Esophagus mucosa (tissue), 1 donor: ENCODE results near the gene C9orf152. TPM values are rescaled to one million over a fixed set of nuclear protein-coding genes. Genes with fewer than 3 reads are reported as not detected.
"Not testable (repeated sequence)": the region's sequence is repeated elsewhere in the genome, so short reads cannot be mapped to it uniquely, and the experiment has no call there.

ENCODE experiments used
- ATAC-seq: fragments of 200-7000 bp; cut with Tn5 transposase; one replicate; pipeline ENCODE4 v1.9.1; 2020
- total RNA-seq: library from RNA; stranded (reverse); gene quantifications from one replicate; pipeline ENCODE4 v1.2.4, GENCODE V29; 2023
- donor health status: DM: yes; HTN: yes; CAD: no.

The C9orf152 gene
- total RNA-seq, 1 donor from 2014 or later, result 0.60 TPM

DNA sequence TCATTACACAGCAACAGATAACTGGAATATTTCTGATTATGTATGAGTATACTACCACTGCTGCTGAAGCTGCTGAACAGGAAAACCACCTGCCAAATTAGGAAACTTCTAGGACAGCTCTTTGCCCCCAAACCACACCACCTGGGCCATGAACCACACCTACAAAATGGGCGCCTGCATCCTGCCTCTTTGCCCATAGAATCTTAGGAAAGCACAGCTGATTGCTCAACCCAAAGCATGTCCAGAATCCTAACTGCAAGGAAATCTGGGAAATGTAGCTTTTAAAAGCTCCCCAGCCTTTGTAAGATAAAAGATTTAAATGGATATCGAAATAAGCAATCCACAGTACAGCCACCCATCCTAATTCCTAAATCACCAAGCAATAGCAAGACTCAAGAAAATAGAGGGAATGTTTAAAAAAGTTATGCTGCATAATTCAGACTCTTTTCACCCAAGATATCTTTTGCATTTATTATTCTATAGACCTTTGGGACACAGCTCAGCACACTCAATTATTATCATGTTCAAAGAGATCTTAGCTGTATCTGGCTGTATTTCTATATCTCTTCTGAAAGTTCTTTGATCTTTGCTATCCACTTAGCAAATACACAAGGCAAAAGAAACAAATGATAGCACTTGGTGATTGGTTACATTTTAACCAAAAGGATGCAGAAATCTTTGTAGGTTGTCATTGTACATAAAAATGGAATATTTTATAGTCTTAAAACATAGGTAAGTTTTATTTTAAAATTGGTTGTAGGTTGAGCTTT is 6.8 kb upstream of the C9orf152 start:
- no peak for ATAC-seq

- ATAC-seq, result no peak
These were observed 6.1 kb upstream of the C9orf152 start for GRCh38 chr9:110214090-110214489.

DNA sequence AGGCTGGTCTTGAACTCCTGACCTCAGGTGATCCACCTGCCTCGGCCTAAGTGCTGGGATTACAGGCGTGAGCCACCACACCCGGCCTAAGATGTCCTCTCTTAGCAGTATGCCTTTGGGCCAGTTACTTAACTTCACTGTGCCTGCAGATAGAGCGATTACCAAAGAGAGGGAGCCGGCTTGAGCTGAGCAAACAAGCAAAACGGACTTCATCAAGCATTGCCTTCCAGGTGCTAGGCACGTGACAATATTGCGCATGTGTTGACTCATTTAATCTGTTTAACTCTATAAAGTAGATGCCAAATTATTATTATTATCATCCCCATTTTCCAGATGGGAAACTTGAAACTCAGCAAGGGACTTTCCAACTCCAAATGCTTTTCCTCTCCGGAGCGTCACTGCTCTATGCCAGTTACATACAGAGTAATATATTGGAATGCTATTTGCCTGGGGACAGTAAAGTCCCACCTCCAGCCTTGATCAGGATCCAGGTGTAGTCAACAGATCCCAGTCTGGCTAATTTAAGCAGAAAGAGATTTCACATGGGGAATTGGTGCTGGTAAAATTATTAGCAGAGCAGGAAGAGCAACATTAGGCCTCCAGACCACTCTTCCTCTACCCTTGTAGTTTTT is 5.6 kb upstream of the C9orf152 start:
- ATAC-seq, result peak; percentile 55

- ATAC-seq, result peak; percentile 53
These were observed 803 bp downstream of the C9orf152 start for GRCh38 chr9:110207071-110207641.

DNA sequence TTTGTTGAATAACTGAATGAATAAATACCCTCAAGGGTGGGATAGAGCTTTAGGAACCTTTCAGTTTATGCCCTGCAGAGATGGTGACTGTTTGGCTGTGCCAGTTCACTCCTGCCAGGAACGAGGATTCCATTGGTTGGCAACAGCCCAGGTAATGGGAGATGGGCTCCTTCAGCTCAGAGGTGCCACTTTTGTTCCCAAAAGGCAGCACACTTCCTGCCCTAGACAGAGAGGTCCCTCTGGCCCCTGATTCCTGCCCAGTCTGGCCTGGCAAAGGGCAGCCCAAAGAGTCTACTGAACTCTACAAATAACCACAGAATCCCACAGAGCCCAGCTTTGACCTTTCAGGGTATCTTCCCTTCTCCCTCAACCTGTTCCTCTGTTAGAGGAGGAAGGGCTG is 1.6 kb downstream of the C9orf152 start:
- ATAC-seq, result no peak

DNA sequence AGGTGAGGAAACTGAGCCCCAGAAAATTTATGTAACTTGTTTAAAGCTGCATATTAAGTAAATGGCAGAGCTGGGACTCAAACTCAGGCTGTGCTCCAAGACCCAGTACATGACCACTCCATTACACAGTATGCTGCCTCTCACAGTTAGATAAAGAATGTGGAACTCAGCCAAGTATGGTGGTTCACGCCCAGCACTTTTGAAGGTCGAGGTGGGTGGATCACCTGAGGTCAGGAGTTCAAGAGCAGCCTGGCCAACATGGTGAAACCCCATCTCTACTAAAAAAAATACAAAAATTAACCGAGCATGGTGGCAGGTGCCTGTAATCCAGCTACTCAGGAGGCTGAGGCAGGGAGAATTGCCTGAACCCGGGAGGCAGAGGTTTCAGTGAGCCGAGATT is 2.3 kb downstream of the C9orf152 start:
- ATAC-seq, result not testable (repeated sequence)

GRCh38 chr9:110202232-110202631 is 5.7 kb downstream of the C9orf152 start:
- ATAC-seq, result no peak

GRCh38 chr9:110199643-110200042 is 8.3 kb downstream of the C9orf152 start:
- ATAC-seq, result no peak

DNA sequence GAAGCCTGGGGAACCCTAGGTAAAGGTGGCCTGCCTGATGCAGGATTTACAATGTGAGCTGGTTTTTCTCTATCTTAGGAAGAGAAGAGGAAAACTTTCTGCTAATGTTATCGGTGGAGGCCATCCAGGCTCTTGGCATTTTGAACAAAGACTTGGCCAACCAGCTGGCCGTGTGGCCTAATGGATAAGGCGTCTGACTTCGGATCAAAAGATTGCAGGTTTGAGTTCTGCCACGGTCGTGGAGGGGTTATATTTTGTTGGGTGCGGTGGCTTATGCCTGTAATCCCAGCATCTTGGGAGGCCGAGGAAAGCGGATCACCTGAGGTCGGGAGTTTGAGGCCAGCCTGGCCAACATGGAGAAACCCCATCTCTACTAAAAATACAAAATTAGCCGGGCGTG is 9.6 kb downstream of the C9orf152 start:
- no peak for ATAC-seq

DNA sequence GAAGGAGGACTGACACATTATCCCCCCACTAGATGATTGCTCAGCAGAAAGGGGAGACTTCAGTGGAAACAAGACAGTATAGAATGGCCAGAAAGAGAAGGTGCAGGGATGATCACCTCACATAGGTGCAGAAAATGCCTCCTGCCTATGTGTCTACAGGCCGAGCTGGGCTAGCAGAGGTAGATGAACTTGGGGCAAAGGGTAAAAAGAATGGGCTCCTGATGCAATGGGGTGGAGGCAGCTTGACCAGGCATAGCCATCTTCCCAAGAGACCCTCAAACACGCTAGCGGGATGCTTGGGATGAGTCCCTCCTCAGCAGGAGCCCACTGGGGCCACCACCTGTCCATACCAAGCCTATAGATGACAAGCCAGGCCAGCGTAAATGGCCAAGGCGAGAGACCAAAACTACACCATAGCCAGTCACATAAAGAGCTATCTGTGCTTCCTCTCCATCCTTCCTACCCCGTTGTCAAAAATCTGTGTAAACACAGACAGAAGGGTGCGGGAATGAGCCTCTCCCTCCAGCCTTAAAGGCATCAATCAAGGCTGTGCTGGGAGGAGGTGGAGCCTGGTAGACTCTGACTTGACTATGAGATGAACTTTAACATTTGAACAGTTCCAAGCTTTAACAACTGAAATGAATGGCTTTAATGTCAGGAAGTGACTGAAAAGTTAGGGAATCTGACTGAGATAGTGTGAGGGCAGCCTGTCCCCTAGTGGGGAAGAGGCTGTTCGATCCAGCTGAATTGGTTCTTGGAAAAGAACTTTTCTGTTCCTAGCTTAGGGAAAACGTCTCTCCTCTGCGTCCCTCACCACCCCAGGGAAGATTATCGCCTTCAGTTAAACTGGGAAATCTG is 10.4 kb downstream of the C9orf152 start:
- no peak for ATAC-seq

GRCh38 chr9:110196084-110196499 is 11.9 kb downstream of the C9orf152 start:
- ATAC-seq, result not testable (repeated sequence)

GRCh38 chr9:110192531-110193261 is 15.3 kb downstream of the C9orf152 start:
- ATAC-seq, result no peak

GRCh38 chr9:110191615-110192014 is 16.3 kb downstream of the C9orf152 start:
- no peak for ATAC-seq

- no peak for ATAC-seq
These were observed 18.2 kb downstream of the C9orf152 start for GRCh38 chr9:110189559-110190320.

DNA sequence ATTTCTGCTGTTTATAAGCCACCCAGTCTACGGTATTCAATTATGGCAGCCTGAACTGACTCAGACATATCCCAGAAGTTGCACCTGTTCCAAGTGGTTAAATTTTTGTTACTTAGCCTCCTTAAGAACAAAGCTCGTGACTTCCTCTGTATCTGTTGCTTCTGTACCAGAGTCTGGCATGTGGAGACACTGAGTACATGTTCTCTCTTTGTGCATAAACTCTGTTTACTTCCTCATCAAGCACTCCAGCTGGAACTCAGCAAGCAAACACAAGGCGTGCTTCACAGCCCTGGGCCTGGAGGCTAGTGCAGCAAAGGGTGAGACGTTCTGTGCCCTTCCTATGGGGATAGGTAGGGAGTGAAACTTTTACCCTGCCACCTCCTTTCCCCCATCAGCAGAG is 19.0 kb downstream of the C9orf152 start:
- ATAC-seq, result peak; percentile 60

- no peak for ATAC-seq
These were observed 19.9 kb downstream of the C9orf152 start for GRCh38 chr9:110188101-110188500.

- no peak for ATAC-seq
These were observed 20.8 kb downstream of the C9orf152 start for GRCh38 chr9:110187126-110187525.

- peak; percentile 59 for ATAC-seq
These were observed 21.7 kb downstream of the C9orf152 start for GRCh38 chr9:110186254-110186653.

DNA sequence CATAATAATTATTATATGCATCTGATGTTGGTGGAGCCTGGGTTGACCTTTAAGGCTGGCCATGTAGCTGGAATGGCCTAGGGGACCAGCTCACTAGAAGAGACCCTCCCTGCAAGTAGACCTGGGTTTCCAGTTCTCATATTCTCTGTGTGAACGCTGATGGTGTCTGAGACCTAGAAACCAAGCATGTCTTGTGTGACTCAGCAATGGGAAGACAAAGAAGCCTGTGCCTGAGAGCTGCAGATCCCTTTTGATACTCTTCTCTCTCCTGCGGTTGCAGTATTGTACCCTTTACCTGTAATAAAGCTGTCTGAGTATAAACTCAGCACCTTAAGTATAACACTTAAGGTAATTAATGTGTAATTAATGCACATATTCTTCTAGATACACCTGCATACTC is 22.2 kb downstream of the C9orf152 start:
- no peak for ATAC-seq

- peak; percentile 71 for ATAC-seq
These were observed 24.5 kb downstream of the C9orf152 start for GRCh38 chr9:110183208-110184145.
